Adipocyte (in vitro differentiated cells): Measurements from ENCODE around the gene FBN2.

ENCODE experiments used
- DNase-seq: peaks from one replicate; pipeline ENCODE4 v3.0.0-alpha.2; 2015; ENCODE audit warnings: low read depth
- H3K27me3 ChIP-seq: replicated peaks from 2 replicates; pipeline ENCODE4 v1.7.0; 2013; ENCODE audit warnings: mild to moderate bottlenecking, low read length, moderate library complexity; ENCODE audit not compliant: control insufficient read depth, insufficient read depth
- H3K36me3 ChIP-seq: 2 replicates; pipeline ENCODE4 v1.7.0; 2013; ENCODE audit warnings: low read length, mild to moderate bottlenecking, moderate library complexity; ENCODE audit not compliant: control insufficient read depth, insufficient read depth, severe bottlenecking
- H3K4me1 ChIP-seq: 2 replicates; pipeline ENCODE4 v1.7.0; 2013; ENCODE audit warnings: mild to moderate bottlenecking, low read length, moderate library complexity; ENCODE audit not compliant: control insufficient read depth, insufficient read depth
- H3K4me3 ChIP-seq: 2 replicates; pipeline ENCODE4 v1.7.0; 2013; ENCODE audit warnings: mild to moderate bottlenecking, low read length, moderate library complexity
- H3K9ac ChIP-seq: 2 replicates; pipeline ENCODE4 v1.7.0; 2013; ENCODE audit warnings: mild to moderate bottlenecking, low read length, moderate library complexity
- H3K9me3 ChIP-seq: 2 replicates; pipeline ENCODE4 v1.7.0; 2013; ENCODE audit warnings: mild to moderate bottlenecking, low read length, moderate library complexity; ENCODE audit not compliant: control insufficient read depth

The FBN2 gene

DNA sequence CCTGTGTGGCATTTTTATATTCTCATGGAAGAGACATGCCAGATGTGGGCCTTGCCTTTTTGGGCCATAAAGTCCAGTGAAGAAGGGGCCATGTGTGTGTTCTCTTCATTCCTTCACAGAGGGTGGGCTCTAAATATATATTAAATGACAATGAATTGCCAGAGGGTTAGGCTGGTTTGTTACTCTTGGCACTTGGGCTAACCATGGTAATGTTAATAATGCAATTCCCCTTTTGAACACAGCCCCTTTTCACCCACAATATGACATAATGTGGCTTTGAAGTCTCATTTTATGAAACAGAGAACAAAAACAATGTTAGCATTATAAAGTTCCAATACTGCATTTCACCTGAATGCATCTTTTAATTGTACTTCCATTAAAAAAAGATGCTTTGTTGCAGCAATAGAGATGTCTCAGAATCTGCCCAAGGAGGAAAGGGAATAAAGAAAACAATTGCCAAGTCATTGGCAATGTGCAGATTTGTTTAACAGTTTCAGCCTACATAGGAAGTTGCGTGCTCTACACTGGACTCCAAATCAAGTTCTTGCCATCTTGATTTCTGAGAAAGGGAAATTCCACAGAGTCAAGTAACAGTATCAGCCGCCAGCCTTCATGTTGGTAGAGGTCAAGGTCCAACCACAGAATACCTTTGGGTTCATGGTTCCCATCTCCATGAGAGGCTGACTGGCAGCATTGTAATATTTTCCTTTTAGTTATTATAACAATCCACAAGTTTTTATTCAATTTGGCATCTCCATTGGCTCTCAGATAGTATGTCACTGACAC lies 312.6 kb downstream of the FBN2 start:
- no peaks in the 10 kb centered on the region for H3K9me3 ChIP-seq
- peaks cover 25% of the 10 kb centered on the region for H3K4me1 ChIP-seq
- no peak for DNase-seq
- H3K4me3 ChIP-seq, result no peak overlapping the region
- H3K9ac ChIP-seq, result no peak overlapping the region
- no peaks in the 10 kb centered on the region for H3K27me3 ChIP-seq
- H3K36me3 ChIP-seq, result no peaks in the 10 kb centered on the region

- Histone ChIP-seq H3K4me1 (peaks cover 25% of the 10 kb centered on the region), H3K36me3 (no peaks in the 10 kb centered on the region), H3K9ac (no peak overlapping the region), H3K9me3 (no peaks in the 10 kb centered on the region), H3K4me3 (no peak overlapping the region), H3K27me3 (no peaks in the 10 kb centered on the region)
- peak; percentile 70 for DNase-seq
Observed at GRCh38 chr5:128224336-128224735, 313.7 kb downstream of the FBN2 start.

DNA sequence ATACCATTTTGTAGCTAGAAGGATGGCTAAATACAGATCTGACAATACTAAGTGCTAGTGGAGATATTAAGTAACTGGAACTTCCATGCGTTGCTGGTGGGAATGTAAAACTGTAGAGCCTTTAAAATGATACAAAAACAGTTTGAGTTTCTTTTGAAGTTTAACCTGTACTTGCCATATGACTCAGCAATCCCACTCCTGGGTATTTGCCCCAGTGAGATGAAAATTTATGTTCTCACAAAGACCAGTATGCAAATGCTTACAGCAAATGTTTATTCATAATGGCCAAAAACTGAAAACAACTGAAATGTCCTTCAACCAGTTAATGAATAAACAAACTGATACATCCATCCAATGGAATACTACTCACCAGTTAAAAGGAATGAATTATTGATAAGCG lies 317.2 kb downstream of the FBN2 start:
- Histone ChIP-seq H3K9me3 (no peaks in the 10 kb centered on the region), H3K36me3 (no peaks in the 10 kb centered on the region)

DNA sequence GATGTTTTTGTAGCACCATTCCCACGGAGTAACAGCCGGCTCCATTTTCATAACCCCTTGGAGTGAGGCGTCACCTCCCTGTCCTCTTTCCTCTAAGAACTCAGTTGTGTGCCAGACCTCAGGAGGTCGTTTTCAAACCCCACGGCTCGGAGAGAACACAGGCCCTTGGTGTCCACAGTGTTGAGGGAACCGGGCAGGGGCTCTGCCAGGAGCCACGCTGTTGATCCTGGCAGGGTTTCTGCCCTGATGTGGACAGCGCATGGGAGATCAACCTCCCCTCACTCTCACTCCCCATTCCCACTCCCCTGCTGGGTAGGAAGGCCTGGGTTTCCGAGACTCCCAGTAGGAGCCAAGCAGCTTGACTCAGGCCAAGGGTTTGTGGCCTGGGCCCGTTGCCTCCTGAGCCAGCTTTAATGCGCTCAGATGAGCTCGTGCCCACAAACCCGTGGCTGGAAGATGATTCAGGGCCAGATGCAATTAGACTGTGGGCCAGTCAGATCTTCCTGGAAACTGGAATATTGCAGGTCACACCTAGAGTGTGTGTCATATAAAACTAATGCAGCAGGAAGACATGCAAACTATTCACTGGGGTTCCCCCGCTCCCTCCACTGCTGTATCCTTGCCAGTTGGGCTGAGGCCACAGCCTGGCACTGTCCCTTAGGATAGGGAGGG lies 321.0 kb downstream of the FBN2 start:
- peaks cover 7% of the 10 kb centered on the region for H3K4me1 ChIP-seq
- no peak overlapping the region for H3K4me3 ChIP-seq
- peak; percentile 51 for DNase-seq
- no peak overlapping the region for H3K9ac ChIP-seq
- no peaks in the 10 kb centered on the region for H3K36me3 ChIP-seq
- no peaks in the 10 kb centered on the region for H3K27me3 ChIP-seq
- H3K9me3 ChIP-seq, result no peaks in the 10 kb centered on the region

More for the DNA sequence above, 317.2 kb downstream of the FBN2 start:
- DNase-seq, result no peak
- Histone ChIP-seq H3K4me1 (peaks cover 17% of the 10 kb centered on the region), H3K9ac (no peak overlapping the region), H3K4me3 (no peak overlapping the region), H3K27me3 (no peaks in the 10 kb centered on the region)

DNA sequence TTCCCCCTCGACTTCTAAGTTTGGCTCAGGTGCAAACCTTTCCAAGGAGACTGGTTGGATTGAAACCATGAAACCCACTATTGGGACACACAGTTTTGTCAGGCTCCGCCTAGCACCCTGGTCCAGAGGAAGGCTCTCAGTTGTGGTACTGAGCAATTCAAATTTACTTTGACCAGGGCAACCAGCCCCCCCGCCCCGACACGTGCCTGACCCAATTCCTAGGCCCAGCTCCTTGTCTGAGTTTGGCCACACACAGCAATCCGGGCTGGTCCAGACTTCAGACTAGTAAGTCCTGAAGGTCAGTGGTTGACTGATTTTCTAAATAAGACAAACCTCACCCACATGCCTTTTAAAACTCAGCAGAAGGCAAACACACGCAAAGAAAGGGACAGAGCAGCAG lies 321.8 kb downstream of the FBN2 start:
- no peak overlapping the region for H3K4me3 ChIP-seq
- no peaks in the 10 kb centered on the region for H3K36me3 ChIP-seq
- H3K4me1 ChIP-seq, result peaks cover 7% of the 10 kb centered on the region
- H3K9ac ChIP-seq, result no peak overlapping the region
- DNase-seq, result no peak
- H3K27me3 ChIP-seq, result no peaks in the 10 kb centered on the region
- H3K9me3 ChIP-seq, result no peaks in the 10 kb centered on the region

DNA sequence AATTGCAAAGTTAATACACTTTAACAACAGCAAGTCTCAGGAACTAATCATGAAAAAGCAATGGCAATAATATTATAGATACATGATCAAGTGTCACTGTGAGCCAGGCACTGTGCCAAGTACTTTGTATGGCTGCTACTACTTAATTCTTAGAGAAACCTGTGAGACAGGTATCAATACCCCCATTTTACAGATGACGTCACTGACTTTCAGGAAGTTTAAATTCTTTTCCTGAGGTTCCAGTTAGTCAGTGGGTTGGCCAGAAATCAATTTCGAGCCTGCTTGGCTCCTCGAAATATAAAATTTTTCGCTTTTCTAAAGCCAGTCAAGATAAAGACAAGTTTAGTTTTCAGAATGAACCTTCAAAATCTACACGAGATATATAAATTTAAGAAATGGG lies 324.2 kb downstream of the FBN2 start:
- DNase-seq, result no peak
- Histone ChIP-seq H3K27me3 (no peaks in the 10 kb centered on the region), H3K4me3 (no peak overlapping the region), H3K36me3 (no peaks in the 10 kb centered on the region), H3K9me3 (no peaks in the 10 kb centered on the region), H3K9ac (no peak overlapping the region), H3K4me1 (peaks cover 7% of the 10 kb centered on the region)

DNA sequence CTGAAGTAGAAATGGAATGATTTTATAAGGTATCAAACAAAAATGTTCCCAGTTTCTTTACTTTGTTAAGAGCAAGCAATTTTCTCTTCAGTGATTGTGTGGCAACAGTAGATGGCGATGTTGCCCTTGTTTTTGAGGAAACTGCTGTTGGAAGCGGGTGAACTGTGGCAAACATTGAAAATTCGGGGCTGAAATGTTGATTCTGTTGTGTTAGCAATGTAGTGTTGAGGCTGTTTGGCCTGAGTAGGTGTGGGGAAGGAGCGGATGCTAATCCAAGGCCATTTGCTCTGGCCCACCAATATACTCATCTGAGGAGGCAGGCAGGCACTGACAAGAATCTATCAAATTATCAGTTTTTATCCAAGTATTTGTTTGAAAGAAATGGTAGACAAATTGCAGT lies 324.7 kb downstream of the FBN2 start:
- no peaks in the 10 kb centered on the region for H3K27me3 ChIP-seq
- H3K36me3 ChIP-seq, result no peaks in the 10 kb centered on the region
- no peak overlapping the region for H3K9ac ChIP-seq

DNA sequence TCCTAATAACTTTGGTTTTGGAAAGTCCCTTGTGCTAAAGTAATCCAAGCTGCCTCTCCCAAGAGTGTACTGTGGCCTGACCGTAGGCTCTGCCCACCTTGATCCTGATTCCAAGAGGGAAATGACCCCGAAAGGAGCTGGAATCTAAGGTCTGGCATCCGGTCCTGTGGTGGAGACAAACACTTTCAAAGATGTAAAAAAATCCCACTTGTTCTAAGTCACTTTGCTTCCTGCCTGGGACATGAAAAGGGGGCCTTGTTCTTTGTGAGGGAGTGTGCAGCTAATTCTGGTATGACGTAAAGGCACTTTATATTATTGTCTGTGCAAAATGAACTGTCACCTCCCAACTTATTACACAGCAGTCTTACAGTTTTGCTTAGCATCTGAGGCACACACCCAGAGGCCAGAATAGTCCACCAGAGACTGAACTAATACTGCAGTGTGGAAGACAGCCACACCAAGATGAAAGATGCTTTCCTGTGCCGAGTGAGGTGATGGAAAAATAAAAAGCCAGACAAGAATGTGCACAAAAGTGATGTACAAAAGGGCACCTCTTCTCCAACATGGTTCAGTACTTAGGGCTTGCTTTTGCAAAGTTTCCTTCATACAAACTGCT lies 325.7 kb downstream of the FBN2 start:
- Histone ChIP-seq H3K9me3 (no peaks in the 10 kb centered on the region), H3K4me3 (no peak overlapping the region), H3K4me1 (peaks cover 4% of the 10 kb centered on the region), H3K36me3 (no peaks in the 10 kb centered on the region), H3K27me3 (no peaks in the 10 kb centered on the region), H3K9ac (no peak overlapping the region)
- DNase-seq, result no peak

More for the DNA sequence above, 324.7 kb downstream of the FBN2 start:
- DNase-seq, result peak; percentile 88
- peaks cover 7% of the 10 kb centered on the region for H3K4me1 ChIP-seq
- H3K9me3 ChIP-seq, result no peaks in the 10 kb centered on the region
- no peak overlapping the region for H3K4me3 ChIP-seq

- Histone ChIP-seq H3K9me3 (no peaks in the 10 kb centered on the region), H3K4me1 (peaks cover 6% of the 10 kb centered on the region), H3K4me3 (no peak overlapping the region), H3K36me3 (no peaks in the 10 kb centered on the region), H3K9ac (no peak overlapping the region), H3K27me3 (no peaks in the 10 kb centered on the region)
- DNase-seq, result no peak
Observed at GRCh38 chr5:128208436-128208835, 329.6 kb downstream of the FBN2 start.
